Stimulated activated naive CD4-positive, alpha-beta T cell (primary cell): Measurements from ENCODE around the gene SLC35G1.
A peak's percentile ranks its signal among the peaks of the same experiment; 100 is the strongest.

Experiments used
- DNase-seq, 6 experiments: peaks; one replicate each; lab custom pipeline; 2025; lab: John Stamatoyannopoulos, UW

The SLC35G1 gene

GRCh38 chr10:93876381-93876780 is 17.4 kb upstream of the SLC35G1 start:
- DNase-seq: no peak

DNA sequence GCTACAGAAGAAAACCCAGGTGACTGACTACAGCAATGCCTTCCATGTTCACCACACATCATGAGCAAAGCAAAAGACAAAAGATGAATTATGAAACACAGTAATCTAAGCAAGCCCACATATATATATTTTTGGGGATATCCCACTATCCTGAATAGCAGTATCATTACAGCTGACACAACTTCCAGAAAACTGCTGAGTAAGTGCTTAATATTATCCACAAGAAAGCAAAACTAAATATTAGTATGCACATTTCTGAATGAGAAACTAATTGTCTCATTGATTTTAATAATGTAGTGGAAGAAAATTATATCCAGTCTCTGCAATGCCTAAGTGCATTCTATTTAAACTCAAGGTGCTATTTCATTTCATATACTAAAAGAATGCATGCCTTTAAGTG is 14.5 kb upstream of the SLC35G1 start:
- no peak for DNase-seq

DNA sequence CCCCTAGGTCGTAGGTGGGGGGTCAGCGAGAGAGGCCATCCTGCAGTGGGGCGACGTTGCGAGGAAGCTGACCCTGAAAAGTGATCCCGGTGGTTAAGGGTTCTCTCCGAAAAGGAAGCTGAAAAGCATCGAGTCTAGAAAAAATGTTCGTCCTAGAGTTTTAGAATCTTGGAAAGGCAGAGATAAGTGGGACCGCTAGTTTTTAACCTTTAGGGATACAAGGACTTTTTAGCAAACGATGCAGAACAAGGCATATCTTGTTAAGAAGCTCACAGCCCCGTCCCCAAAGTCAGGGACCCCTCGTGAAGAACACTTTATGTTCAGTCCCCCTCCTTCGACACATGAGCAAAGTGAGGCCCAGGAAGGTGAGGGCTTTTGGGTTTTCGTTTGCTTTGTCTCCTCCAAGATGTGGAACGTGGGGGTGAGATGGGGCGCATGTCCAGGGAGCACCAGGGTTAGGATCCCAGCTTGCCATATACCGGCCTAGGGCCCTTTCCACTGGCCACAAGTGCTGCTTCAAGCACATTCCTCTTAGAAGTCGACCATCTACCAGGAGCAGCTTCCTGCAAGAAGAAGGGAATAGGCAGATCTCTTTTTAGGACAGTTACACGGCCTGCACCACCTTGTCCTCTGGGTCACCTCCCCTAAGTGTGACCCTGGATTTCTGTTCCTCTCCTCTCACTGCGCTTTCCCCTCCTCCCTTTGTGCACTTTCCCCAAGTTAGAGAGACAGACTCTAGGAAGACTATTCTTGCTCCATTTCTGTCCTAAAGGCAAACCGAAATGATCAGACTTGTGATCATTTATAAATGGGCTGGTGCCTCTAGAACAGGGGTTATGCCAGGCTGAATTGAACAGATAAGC is 969 bp downstream of the SLC35G1 start:
- peak in 1 of 6 experiments; percentile 5 for DNase-seq

- DNase-seq: no peak
Measured at GRCh38 chr10:93897070-93897780, 3.4 kb downstream of the SLC35G1 start.

DNA sequence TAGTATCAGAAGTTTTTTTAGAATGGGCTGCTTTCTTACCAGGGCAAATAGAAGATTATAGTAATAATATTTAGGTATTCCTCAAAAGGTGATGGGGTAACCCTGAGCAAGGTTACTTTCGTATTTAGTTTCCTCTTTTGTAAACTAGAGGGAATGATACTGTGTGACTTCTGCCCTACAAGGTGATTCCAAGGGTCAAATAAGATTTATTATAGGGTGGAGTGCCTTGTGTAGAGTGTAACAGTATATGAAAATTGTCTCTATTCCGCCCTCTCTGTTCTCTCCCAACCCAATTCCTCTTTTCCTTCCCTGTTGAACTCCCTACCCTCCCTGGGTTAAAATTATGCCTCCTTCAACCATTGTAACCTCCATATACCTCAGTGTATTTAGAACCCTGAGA is 5.3 kb downstream of the SLC35G1 start:
- no peak for DNase-seq

- no peak for DNase-seq
Measured at GRCh38 chr10:93903051-93903450, 9.3 kb downstream of the SLC35G1 start.

GRCh38 chr10:93904901-93905300 is 11.1 kb downstream of the SLC35G1 start:
- no peak for DNase-seq

- peak in 3 of 6 experiments; percentile 2 to 29 (median 5) for DNase-seq
Measured at GRCh38 chr10:93907059-93907458, 13.3 kb downstream of the SLC35G1 start.

DNA sequence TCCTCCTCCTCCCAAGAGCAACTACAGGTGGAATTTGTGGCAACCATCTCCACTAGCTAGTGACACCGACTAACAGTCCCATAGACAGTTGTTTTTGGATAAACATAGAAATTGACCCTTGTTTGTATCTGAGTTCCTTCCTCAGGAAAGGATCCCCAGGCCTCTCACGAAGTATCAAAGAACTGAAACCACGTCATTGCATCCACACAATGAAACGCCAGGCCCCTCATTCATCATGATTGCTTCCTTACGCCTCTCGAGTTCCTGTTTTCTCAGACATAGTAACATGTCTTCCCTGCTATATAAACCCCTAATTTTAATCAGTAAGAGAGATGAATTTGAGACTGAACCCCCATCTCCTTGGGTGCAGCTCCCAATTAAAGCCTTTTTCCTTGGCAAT is 18.1 kb downstream of the SLC35G1 start:
- no peak for DNase-seq

DNA sequence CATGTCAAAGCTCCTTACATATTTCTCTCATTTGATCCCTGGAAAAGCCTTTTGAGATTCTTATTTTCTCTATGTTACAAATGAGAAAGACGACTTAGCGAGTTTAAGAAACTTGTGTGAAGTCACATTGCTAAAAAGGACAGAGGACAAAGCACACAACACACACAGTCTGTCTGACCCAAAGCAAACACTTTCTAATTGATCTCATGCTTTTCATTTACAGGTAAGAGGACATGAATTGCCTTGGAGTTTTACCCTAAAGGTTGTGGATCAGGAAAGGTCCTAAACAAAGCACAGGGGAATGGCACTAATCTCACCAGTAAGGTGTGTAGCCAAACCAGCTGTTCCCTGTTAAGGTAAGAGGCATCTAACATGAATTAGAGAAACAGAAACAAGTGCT is 18.7 kb downstream of the SLC35G1 start:
- no peak for DNase-seq

DNA sequence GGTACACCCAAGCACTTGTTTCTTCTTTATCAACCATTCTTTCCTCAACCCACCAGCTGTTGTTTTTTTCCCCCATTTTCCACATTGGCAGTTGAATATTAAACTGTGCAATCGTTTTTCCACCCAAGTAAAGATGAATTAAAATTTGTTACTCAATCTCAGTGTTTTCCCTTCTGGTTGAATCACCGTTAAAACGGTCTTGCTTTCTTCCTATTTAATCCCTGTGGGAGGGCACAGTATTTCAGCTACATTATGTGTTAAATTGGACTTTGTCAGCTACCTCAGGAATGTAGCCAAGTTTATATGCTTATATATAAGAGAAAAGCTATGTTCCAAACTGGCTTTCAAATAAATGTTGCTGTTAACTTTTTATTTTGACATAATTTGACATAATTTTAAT is 19.9 kb downstream of the SLC35G1 start:
- DNase-seq: no peak

DNA sequence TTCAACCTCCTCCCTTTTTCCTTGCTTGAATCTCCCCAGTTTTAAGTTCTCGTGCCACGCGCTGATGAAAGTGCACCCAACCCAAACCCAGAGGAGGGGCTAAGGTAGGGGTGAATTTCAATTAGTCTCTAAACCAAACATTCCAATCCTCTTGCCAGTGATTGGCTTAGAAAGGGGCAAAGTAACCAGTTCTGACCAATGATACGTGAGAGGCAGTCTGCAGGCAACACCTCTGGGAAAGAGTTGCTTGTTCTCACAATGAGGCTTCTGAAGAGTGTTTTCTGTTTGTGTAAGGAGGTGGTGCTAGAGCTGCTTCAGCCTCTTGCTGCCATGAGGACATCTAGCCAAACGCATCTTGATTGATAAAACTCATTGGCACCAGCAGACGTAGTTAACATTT is 21.8 kb downstream of the SLC35G1 start:
- no peak for DNase-seq

DNA sequence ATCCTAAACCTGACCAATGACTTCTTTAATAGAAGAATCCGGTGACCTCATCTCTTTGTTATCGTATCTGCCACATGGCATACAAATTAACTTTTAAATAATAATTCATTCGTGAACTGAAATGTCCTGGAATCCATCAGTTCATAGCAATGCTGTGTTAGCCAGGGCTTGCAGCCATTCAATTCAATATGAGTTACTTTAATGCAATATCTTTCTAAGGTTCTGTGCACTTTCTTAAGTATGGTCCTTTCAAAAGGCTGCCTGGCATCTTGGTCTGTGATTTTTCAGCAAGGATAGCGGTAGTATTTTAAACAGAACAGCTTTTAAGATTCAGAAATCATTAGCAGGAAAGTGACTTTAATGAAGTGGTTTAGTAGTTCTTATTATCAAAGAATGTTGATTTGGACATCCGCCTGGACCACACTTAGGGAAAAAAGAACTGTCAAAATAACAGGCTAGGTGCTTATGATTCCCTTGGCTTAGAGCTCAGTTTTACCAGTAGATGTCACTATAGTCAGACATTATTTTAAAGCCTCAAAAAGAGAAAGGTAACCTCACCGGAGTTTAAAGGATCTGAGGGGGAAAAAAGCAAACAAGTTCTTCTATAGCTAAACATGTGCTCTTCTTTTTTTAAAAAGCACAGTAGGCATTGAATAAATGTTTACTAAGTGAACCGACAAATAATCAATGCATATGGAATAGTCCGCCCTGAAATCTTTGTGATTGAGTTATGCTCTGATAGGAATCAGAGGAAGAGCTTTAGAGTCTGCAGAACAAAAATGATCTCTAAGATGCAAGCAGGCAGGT is 22.7 kb downstream of the SLC35G1 start:
- peak in 1 of 6 experiments; percentile 3 for DNase-seq

- no peak for DNase-seq
Measured at GRCh38 chr10:93917064-93917391, 23.2 kb downstream of the SLC35G1 start.

DNA sequence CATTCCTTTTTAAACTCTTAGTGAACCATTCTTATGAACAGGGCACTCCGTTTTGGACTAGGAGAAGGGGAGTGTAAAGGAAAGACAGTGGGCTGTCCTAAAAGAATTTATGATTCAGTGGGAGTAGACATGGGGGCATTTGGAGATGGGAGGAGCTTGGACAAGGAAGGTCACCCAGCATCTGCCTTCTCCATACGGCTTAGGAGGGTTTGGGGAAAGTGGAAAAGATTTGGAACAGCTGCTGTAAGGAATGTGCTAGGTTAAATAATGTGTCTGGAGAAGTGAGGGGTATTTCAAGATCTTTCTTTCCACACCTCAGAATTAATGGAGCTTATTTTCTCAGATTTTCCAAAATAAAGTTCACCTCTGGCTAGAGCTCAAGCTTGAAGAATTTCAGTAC is 24.0 kb downstream of the SLC35G1 start:
- DNase-seq: no peak

DNA sequence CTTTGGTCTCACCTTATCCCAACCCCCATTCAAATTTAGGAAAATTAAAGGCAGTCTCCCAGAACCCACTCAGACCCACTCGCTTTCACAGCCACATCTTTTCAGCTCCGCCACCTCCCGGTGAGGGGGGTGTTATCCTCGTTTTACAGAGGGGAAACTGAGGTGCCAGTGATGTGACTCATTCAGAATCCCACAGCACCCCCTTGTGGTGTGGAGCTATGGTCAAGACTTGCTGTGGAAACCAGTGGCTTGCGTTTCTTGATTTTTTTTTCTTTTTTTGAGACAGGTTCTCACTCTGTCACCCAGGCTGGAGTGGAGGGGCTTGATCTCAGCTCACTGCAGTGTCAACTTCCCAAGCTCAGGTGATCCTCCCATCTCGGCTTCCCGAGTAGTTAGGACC is 27.6 kb downstream of the SLC35G1 start:
- DNase-seq: peak in 3 of 6 experiments; percentile 2 to 22 (median 5)

GRCh38 chr10:93926613-93927012 is 32.8 kb downstream of the SLC35G1 start:
- no peak for DNase-seq

- no peak for DNase-seq
Measured at GRCh38 chr10:93938140-93938539, 44.4 kb downstream of the SLC35G1 start.

- no peak for DNase-seq
Measured at GRCh38 chr10:93940881-93941280, 47.1 kb downstream of the SLC35G1 start.

GRCh38 chr10:93941606-93942005 is 47.8 kb downstream of the SLC35G1 start:
- DNase-seq: no peak

- DNase-seq: no peak
Measured at GRCh38 chr10:93945819-93946218, 52.0 kb downstream of the SLC35G1 start.

GRCh38 chr10:93947055-93947454 is 53.3 kb downstream of the SLC35G1 start:
- DNase-seq: no peak

GRCh38 chr10:93947524-93947923 is 53.7 kb downstream of the SLC35G1 start:
- DNase-seq: no peak
